Astrocyte (in vitro differentiated cells and primary cell): ENCODE data around the gene SPOCK2. TPM values are rescaled to one million over a fixed set of nuclear protein-coding genes. Genes with fewer than 3 reads are reported as not detected.

Source experiments
- DNase-seq: peaks from one replicate; pipeline ENCODE4 v3.0.0-alpha.2; 2010; ENCODE audit warnings: low read depth
- FAIRE-seq: peaks from 2 replicates; lab custom pipeline; 2011; peaks lifted over from hg19 to GRCh38; lab: Jason Lieb, UNC
- H2AFZ ChIP-seq: 2 replicates; pipeline ENCODE4 v1.6.0; 2012; ENCODE audit warnings: low read depth, low read length, inconsistent platforms
- H3K27ac ChIP-seq: 2 replicates; pipeline ENCODE4 v1.5.1; 2011; ENCODE audit warnings: low read depth, low read length, inconsistent platforms
- H3K27me3 ChIP-seq: 2 replicates; pipeline ENCODE4 v1.6.0; 2011; ENCODE audit warnings: low read length, inconsistent platforms; ENCODE audit not compliant: insufficient read depth
- H3K36me3 ChIP-seq: 2 replicates; pipeline ENCODE4 v1.5.1; 2011; ENCODE audit warnings: low read length, inconsistent platforms; ENCODE audit not compliant: insufficient read depth
- H3K4me1 ChIP-seq: 2 replicates; pipeline ENCODE4 v1.5.1; 2011; ENCODE audit warnings: low read length, inconsistent platforms; ENCODE audit not compliant: insufficient read depth
- H3K4me2 ChIP-seq: 2 replicates; pipeline ENCODE4 v1.6.0; 2012; ENCODE audit warnings: low read length, inconsistent platforms
- H3K4me3 ChIP-seq: 2 replicates; pipeline ENCODE4 v1.5.1; 2011; ENCODE audit warnings: low read depth, mild to moderate bottlenecking, low read length, inconsistent platforms; ENCODE audit not compliant: insufficient read depth
- H3K79me2 ChIP-seq: 2 replicates; pipeline ENCODE4 v1.6.0; 2012; ENCODE audit warnings: mild to moderate bottlenecking, low read length, inconsistent platforms; ENCODE audit not compliant: insufficient read depth
- H3K9ac ChIP-seq: 2 replicates; pipeline ENCODE4 v1.6.0; 2012; ENCODE audit warnings: mild to moderate bottlenecking, low read length, inconsistent platforms
- H3K9me3 ChIP-seq: 2 replicates; pipeline ENCODE4 v1.5.1; 2012; ENCODE audit warnings: low read depth, mild to moderate bottlenecking, low read length, inconsistent platforms; ENCODE audit not compliant: insufficient read depth
- H4K20me1 ChIP-seq: 2 replicates; pipeline ENCODE4 v1.6.0; 2012; ENCODE audit warnings: low read length, inconsistent platforms; ENCODE audit not compliant: insufficient read depth
- H3K27ac Mint-ChIP-seq: one replicate; pipeline ENCODE4 v1.8.0; 2021; ENCODE audit warnings: mild to moderate bottlenecking, mixed read lengths; ENCODE audit not compliant: unreplicated experiment
- H3K27me3 Mint-ChIP-seq: one replicate; pipeline ENCODE4 v1.8.0; 2021; ENCODE audit warnings: low read depth, mixed read lengths; ENCODE audit not compliant: unreplicated experiment
- H3K36me3 Mint-ChIP-seq: one replicate; pipeline ENCODE4 v1.8.0; 2021; ENCODE audit warnings: low read depth, mixed read lengths; ENCODE audit not compliant: unreplicated experiment
- H3K4me1 Mint-ChIP-seq: one replicate; pipeline ENCODE4 v1.8.0; 2021; ENCODE audit warnings: low read depth, mixed read lengths; ENCODE audit not compliant: unreplicated experiment
- H3K4me3 Mint-ChIP-seq: one replicate; pipeline ENCODE4 v1.8.0; 2021; ENCODE audit warnings: mild to moderate bottlenecking, moderate library complexity, mixed read lengths; ENCODE audit not compliant: unreplicated experiment
- H3K9me3 Mint-ChIP-seq: one replicate; pipeline ENCODE4 v1.8.0; 2021; ENCODE audit warnings: mild to moderate bottlenecking, mixed read lengths; ENCODE audit not compliant: unreplicated experiment
- CTCF ChIP-seq: IDR thresholded peaks from 2 replicates; pipeline ENCODE4 v1.5.1; 2011; ENCODE audit warnings: low read depth, mild to moderate bottlenecking, inconsistent platforms, low read length, moderate library complexity; ENCODE audit not compliant: insufficient read depth
- EZH2 ChIP-seq: IDR thresholded peaks from 2 replicates; pipeline ENCODE4 v1.6.1; 2012; ENCODE audit warnings: mild to moderate bottlenecking, low read length, inconsistent platforms; ENCODE audit not compliant: insufficient read depth
- total RNA-seq: library from RNA; stranded (reverse); gene quantifications from 2 replicates; pipeline ENCODE4 v1.2.1, GENCODE V29; 2021

Gene SPOCK2
- total RNA-seq, 1 donor from 2014 or later: 0.89 TPM

DNA sequence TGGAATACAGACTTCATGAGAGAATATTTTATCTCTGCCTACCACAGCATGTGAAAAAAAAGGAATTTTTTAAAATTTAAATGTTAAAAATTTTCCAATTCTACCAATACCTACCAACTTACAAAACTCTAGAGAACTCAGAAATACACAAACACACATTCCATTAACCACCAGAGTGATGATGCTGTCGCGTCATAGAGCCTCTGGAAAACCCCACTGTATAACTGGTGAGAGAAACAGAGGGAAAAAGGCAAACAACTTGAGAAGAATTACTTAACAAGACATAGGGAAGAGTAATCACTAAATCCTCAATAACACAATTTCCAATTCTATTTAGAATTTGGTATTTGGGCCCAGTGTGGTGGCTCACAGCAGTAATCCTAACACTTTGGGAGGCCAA, 6.2 kb upstream of the SPOCK2 start:
- FAIRE-seq: no peak

GRCh38 chr10:72093450-72093849, 5.1 kb upstream of the SPOCK2 start:
- Histone ChIP-seq H3K4me3 (no peak overlapping the region), H2AFZ (no peak overlapping the region), H3K27me3 (peaks cover 31% of the 10 kb centered on the region), H4K20me1 (peaks cover 14% of the 10 kb centered on the region), H3K9ac (no peak overlapping the region), H3K4me2 (no peak overlapping the region), H3K9me3 (no peaks in the 10 kb centered on the region), H3K27ac (no peak overlapping the region), H3K4me1 (peaks cover 24% of the 10 kb centered on the region), H3K79me2 (no peaks in the 10 kb centered on the region), H3K36me3 (no peaks in the 10 kb centered on the region)
- FAIRE-seq (no peak), DNase-seq (no peak)
- Mint-ChIP-seq H3K36me3 (no peaks in the 10 kb centered on the region), H3K4me3 (no peak overlapping the region), H3K4me1 (peaks cover 35% of the 10 kb centered on the region), H3K27ac (no peak overlapping the region), H3K9me3 (no peaks in the 10 kb centered on the region), H3K27me3 (peaks cover 13% of the 10 kb centered on the region)
- TF ChIP-seq EZH2 (no peak), CTCF (no peak)

More for the DNA sequence above, 6.2 kb upstream of the SPOCK2 start:
- H3K9me3 ChIP-seq: no peaks in the 10 kb centered on the region
- no peak overlapping the region for H3K27ac ChIP-seq
- peaks cover 26% of the 10 kb centered on the region for H3K4me1 ChIP-seq
- no peak overlapping the region for H3K4me3 ChIP-seq
- H3K4me1 Mint-ChIP-seq: peaks cover 38% of the 10 kb centered on the region
- H3K27me3 ChIP-seq: peaks cover 22% of the 10 kb centered on the region
- peaks cover 11% of the 10 kb centered on the region for H3K27me3 Mint-ChIP-seq
- no peak overlapping the region for H3K27ac Mint-ChIP-seq
- no peak for DNase-seq
- H3K9me3 Mint-ChIP-seq: no peaks in the 10 kb centered on the region
- no peak overlapping the region for H2AFZ ChIP-seq
- no peaks in the 10 kb centered on the region for H3K36me3 Mint-ChIP-seq
- no peak for TF ChIP-seq CTCF
- no peak for TF ChIP-seq EZH2
- peaks cover 16% of the 10 kb centered on the region for H4K20me1 ChIP-seq
- no peak overlapping the region for H3K4me2 ChIP-seq
- no peaks in the 10 kb centered on the region for H3K79me2 ChIP-seq
- no peak overlapping the region for H3K4me3 Mint-ChIP-seq
- no peak overlapping the region for H3K9ac ChIP-seq
- peaks cover 3% of the 10 kb centered on the region for H3K36me3 ChIP-seq

GRCh38 chr10:72092987-72093386, 4.6 kb upstream of the SPOCK2 start:
- Histone ChIP-seq H3K36me3 (no peaks in the 10 kb centered on the region), H3K9me3 (no peaks in the 10 kb centered on the region), H3K27ac (no peak overlapping the region), H3K27me3 (peaks cover 36% of the 10 kb centered on the region), H3K9ac (no peak overlapping the region), H3K4me2 (no peak overlapping the region), H4K20me1 (peaks cover 9% of the 10 kb centered on the region), H3K4me1 (peaks cover 23% of the 10 kb centered on the region), H3K4me3 (no peak overlapping the region), H3K79me2 (no peaks in the 10 kb centered on the region), H2AFZ (no peak overlapping the region)
- DNase-seq (no peak), FAIRE-seq (no peak)
- TF ChIP-seq CTCF: no peak
- TF ChIP-seq EZH2: no peak
- Mint-ChIP-seq H3K27ac (no peak overlapping the region), H3K4me1 (peaks cover 36% of the 10 kb centered on the region), H3K36me3 (no peaks in the 10 kb centered on the region), H3K4me3 (no peak overlapping the region), H3K9me3 (no peaks in the 10 kb centered on the region), H3K27me3 (peaks cover 16% of the 10 kb centered on the region)
